ENCODE data around the gene FKBP2. TPM values are rescaled to one million over a fixed set of nuclear protein-coding genes. Genes with fewer than 3 reads are reported as not detected.

FKBP2 gene
- polyA plus RNA-seq, 1 experiment = 29.9 TPM

- CTCF ChIA-PET = interaction anchor here (12.0 kb wide), 1 partner anchor 11 kb away, joined by 124 read pairs; the partner anchor contains the start of gene CATSPERZ
Measured at GRCh38 chr11:64291752-64292459, 51.0 kb downstream of the FKBP2 start.

GRCh38 chr11:64292460-64293254 lies 51.8 kb downstream of the FKBP2 start:
- no peak overlapping the region for H3K27ac ChIP-seq (ENCODE audit: low read depth, low read length)
- ChIA-PET POLR2A (no interaction called here), CTCF (interaction anchor here (0.5 to 12.0 kb wide), 2 partner anchors 10 to 16 kb away, joined by 3 to 124 read pairs; partner anchors contain the start of gene CATSPERZ)
- peaks cover 4% of the 10 kb centered on the region; the same call in 1 of the 2 replicates for H3K9me3 ChIP-seq (ENCODE audit: control insufficient read depth, insufficient read depth, low read length)
- no peak for DNase-seq (ENCODE audit: low read depth, low spot score)
- H3K27me3 ChIP-seq (ENCODE audit: control insufficient read depth, insufficient read depth, low read length) = peaks cover 62% of the 10 kb centered on the region
- no peak for TF ChIP-seq CTCF (IDR thresholded peaks at IDR 0.05; ENCODE audit: low read depth, low read length)
- H3K4me3 ChIP-seq (ENCODE audit: low read depth, low read length) = peak overlapping the region; percentile 4; the same call in 1 of the 2 replicates

More at GRCh38 chr11:64291752-64292459, 51.0 kb downstream of the FKBP2 start:
- Histone ChIP-seq H3K9me3 (ENCODE audit: control insufficient read depth, insufficient read depth, low read length) (peaks cover 1% of the 10 kb centered on the region; the same call in 1 of the 2 replicates), H3K27me3 (ENCODE audit: control insufficient read depth, insufficient read depth, low read length) (peaks cover 54% of the 10 kb centered on the region), H3K27ac (ENCODE audit: low read depth, low read length) (no peak overlapping the region), H3K4me3 (ENCODE audit: low read depth, low read length) (peak overlapping the region; percentile 29; the same call in 1 of the 2 replicates)
- TF ChIP-seq CTCF (IDR thresholded peaks at IDR 0.05; ENCODE audit: low read depth, low read length) = no peak
- DNase-seq (ENCODE audit: low read depth, low spot score) = no peak
- POLR2A ChIA-PET = no interaction called here

Other genes starting within 250 kb of the FKBP2 start
- 0.17 and 0.33 TPM in 2 replicates for gene FLRT1, start 205.2 kb upstream of the FKBP2 start, polyA plus RNA-seq (2011; rRNA removed)
- 8.0 and 8.1 TPM in 2 replicates for gene MACROD1, start 75.0 kb upstream of the FKBP2 start, polyA plus RNA-seq (2011; rRNA removed)
- 166 and 171 TPM in 2 replicates for gene STIP1, start 54.9 kb upstream of the FKBP2 start, polyA plus RNA-seq (2011; rRNA removed)
- 0.38 and 0.72 TPM in 2 replicates for gene FERMT3, start 34.4 kb upstream of the FKBP2 start, polyA plus RNA-seq (2011; rRNA removed)
- 21.6 and 34.0 TPM in 2 replicates for gene TRPT1, start 14.9 kb upstream of the FKBP2 start, polyA plus RNA-seq (2011; rRNA removed)
- 18.8 and 29.1 TPM in 2 replicates for gene NUDT22, start 14.8 kb upstream of the FKBP2 start, polyA plus RNA-seq (2011; rRNA removed)
- 18.7 and 28.4 TPM in 2 replicates for gene DNAJC4, start 10.5 kb upstream of the FKBP2 start, polyA plus RNA-seq (2011; rRNA removed)
- gene VEGFB, start 6.5 kb upstream of the FKBP2 start, polyA plus RNA-seq (2011; rRNA removed) = 11.8 and 15.7 TPM in 2 replicates
- gene PPP1R14B, start 5.8 kb downstream of the FKBP2 start, polyA plus RNA-seq (2011; rRNA removed) = 119 and 146 TPM in 2 replicates
- gene PLCB3, start 10.4 kb downstream of the FKBP2 start, polyA plus RNA-seq (2011; rRNA removed) = 11.7 and 13.0 TPM in 2 replicates
- gene BAD, start 43.6 kb downstream of the FKBP2 start, polyA plus RNA-seq (2011; rRNA removed) = 36.1 and 54.8 TPM in 2 replicates
- gene GPR137, start 44.8 kb downstream of the FKBP2 start, polyA plus RNA-seq (2011; rRNA removed) = 12.4 and 21.1 TPM in 2 replicates
- not detected in 2 replicates for gene KCNK4, start 50.2 kb downstream of the FKBP2 start, polyA plus RNA-seq (2011; rRNA removed)
- 0.14 TPM in 1 of 2 replicates, not detected in the other for gene CATSPERZ, start 59.3 kb downstream of the FKBP2 start, polyA plus RNA-seq (2011; rRNA removed)
- 5.5 and 7.4 TPM in 2 replicates for gene ESRRA, start 64.4 kb downstream of the FKBP2 start, polyA plus RNA-seq (2011; rRNA removed)
- 194 and 208 TPM in 2 replicates for gene TRMT112, start 76.5 kb downstream of the FKBP2 start, polyA plus RNA-seq (2011; rRNA removed)
- 366 and 383 TPM in 2 replicates for gene PRDX5, start 77.0 kb downstream of the FKBP2 start, polyA plus RNA-seq (2011; rRNA removed)
- 1.4 and 2.0 TPM in 2 replicates for gene CCDC88B, start 99.1 kb downstream of the FKBP2 start, polyA plus RNA-seq (2011; rRNA removed)
- 21.9 and 29.6 TPM in 2 replicates for gene RPS6KA4, start 118.1 kb downstream of the FKBP2 start, polyA plus RNA-seq (2011; rRNA removed)

Measured in AG04450 (cell line).